Measurements from ENCODE around the gene NAGA.
"Not testable (repeated sequence)": the region's sequence is repeated elsewhere in the genome, so short reads cannot be mapped to it uniquely, and the experiment has no call there.

GRCh38 chr22:42112793-42113192 lies 42.2 kb upstream of the NAGA start:
- not testable (repeated sequence) for TF ChIP-seq CTCF (IDR thresholded peaks at IDR 0.05); POLR2A (IDR thresholded peaks at IDR 0.05); POLR2AphosphoS5 (IDR thresholded peaks at IDR 0.05); EP300 (IDR thresholded peaks at IDR 0.05; ENCODE audit: low read depth)
